Fibroblast of mammary gland (primary cell): ENCODE data around the gene PLA2G6.

Experiments used
- DNase-seq: peaks from one replicate; pipeline ENCODE4 v3.0.0-alpha.2; 2010; ENCODE audit warnings: low read depth
- H3K4me3 ChIP-seq: 2 replicates; pipeline ENCODE4 v1.5.1; 2011; ENCODE audit warnings: low read depth, mild to moderate bottlenecking, low read length, moderate library complexity; ENCODE audit not compliant: control insufficient read depth
- TF ChIP-seq, protein P1 (sequence below): conservative IDR thresholded peaks from 2 replicates; pipeline ENCODE4 v1.5.1; 2011; ENCODE audit warnings: low read depth, low read length, inconsistent platforms; ENCODE audit not compliant: control insufficient read depth, insufficient read depth

Gene PLA2G6

DNA sequence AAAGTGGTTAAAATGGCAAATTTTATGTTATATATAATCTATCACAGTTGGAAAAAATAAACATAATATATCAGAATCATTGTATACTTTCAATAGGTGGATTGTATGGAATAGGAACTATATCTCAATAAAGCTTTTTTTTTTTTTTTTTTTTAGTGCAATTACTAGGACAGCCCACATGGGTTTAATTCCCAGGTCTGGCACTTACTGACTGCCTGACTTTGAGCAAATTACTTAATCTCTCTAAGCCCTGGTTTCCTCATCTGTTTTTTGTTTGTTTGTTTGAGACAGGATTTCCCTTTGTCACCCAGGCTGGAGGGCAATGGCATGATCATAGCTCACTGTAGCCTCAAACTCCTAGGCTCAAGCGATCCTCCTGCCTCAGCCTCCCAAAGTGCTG lies 45.0 kb downstream of the PLA2G6 start:
- DNase-seq: peak; percentile 51
- no peak overlapping the region for H3K4me3 ChIP-seq
- TF ChIP-seq, protein P1, sequence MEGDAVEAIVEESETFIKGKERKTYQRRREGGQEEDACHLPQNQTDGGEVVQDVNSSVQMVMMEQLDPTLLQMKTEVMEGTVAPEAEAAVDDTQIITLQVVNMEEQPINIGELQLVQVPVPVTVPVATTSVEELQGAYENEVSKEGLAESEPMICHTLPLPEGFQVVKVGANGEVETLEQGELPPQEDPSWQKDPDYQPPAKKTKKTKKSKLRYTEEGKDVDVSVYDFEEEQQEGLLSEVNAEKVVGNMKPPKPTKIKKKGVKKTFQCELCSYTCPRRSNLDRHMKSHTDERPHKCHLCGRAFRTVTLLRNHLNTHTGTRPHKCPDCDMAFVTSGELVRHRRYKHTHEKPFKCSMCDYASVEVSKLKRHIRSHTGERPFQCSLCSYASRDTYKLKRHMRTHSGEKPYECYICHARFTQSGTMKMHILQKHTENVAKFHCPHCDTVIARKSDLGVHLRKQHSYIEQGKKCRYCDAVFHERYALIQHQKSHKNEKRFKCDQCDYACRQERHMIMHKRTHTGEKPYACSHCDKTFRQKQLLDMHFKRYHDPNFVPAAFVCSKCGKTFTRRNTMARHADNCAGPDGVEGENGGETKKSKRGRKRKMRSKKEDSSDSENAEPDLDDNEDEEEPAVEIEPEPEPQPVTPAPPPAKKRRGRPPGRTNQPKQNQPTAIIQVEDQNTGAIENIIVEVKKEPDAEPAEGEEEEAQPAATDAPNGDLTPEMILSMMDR: no peak

DNA sequence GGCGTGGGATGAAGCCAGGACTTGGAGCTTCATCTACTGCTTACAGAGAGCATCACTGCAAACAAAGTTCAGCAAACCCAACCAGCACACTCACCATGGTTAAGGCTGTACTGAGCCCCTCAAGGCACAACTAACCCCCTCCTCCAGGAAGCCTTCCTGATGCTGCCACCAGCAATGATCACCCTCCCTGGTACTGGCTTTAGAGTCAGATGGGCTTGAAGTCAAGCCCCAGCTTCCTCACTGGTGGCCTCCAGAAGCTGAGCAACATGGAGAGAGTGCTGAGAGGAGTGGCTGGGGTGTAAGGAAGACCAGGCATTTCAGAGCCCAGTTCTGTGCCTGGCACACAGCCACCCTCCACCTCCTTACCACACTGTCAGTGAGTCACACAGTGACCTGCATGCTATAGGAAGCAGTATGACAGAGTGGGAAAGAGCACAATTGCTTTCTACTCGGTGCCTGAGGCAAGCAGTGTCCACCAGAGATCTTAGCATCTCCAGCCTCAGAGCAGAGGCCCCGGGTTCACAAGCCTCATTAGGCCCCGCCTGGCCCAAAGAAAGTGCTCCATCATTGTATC lies 46.4 kb downstream of the PLA2G6 start:
- no peak overlapping the region for H3K4me3 ChIP-seq
- DNase-seq: peak; percentile 94
- TF ChIP-seq, protein P1: no peak

DNA sequence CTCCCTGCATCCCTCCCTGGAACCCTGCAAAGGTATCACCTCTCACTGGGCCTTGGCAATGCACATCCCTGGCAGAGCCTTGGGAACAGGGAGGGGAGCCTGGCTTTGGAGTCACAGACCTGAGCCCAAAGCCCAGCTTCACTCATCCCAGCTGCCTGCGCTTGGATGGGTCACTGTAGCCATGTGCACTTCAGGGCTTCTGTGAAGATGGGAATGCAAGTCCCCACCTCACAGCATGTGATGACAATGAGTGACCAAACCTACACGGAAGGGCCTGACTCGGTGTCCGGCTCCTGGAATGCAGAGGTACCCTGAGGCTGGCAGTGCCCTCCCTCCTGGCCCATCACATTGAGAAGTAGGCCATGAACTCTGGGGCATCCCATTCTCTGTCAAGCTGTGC lies 48.3 kb downstream of the PLA2G6 start:
- no peak overlapping the region for H3K4me3 ChIP-seq
- TF ChIP-seq, protein P1: no peak
- no peak for DNase-seq

DNA sequence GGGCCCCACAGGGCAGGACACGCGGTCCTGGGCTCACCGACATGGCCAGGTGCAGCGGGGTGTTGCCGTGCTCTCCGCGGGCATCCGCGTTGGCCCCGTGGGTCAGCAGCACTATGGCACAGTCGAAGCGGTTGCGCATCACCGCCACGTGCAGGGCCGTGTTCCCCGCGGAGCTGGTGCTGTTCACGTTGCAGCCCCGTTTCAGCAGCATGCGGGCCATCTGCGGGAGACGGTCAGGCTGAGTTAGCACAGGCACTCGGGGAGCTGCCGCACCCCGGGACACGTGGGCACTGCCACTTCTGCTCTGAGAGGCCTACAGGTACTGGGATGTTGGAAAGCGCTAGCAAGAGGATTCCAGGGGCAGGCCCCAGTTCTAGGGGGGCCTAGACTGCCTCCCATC lies 48.8 kb downstream of the PLA2G6 start:
- H3K4me3 ChIP-seq: no peak overlapping the region
- TF ChIP-seq, protein P1: no peak
- no peak for DNase-seq

DNA sequence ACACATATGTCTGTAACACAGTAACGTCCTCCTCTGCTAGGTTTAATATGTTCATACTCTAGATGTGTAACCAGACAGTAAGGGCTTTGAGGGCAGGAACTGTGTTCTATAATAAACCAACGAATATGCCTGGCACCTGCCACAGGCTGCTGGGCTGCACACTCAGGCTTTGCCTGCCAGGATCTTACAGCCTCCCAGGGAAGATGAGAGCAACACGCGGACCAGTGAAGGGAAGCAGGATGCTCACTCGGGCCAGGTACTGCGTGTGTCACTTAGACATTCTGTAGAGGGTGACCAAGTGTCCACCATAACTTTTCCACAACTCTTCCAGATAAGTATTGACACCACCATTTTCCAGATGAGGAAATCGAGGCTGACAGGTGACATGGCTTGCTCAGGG lies 49.5 kb downstream of the PLA2G6 start:
- no peak for DNase-seq
- TF ChIP-seq, protein P1: no peak
- H3K4me3 ChIP-seq: no peak overlapping the region

DNA sequence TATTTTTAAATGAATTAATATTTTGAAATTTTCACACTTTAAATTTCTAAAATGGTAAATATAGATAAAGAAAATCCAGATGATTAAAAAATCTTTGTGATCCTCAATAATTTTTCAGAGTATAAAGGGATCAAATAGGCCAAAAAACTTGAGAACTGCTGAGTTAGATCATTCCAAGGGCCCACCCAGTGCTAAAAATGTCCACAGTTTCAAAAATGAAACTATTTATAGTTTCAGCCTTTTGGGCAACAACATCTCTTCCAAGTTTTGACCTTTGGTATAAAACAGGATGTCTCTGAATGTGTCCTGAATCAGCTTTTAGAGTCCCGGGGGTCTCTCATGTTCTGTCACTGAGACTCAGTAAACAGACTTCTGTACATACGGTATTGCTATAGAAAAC lies 50.2 kb downstream of the PLA2G6 start:
- DNase-seq: no peak
- TF ChIP-seq, protein P1: no peak
- no peak overlapping the region for H3K4me3 ChIP-seq

DNA sequence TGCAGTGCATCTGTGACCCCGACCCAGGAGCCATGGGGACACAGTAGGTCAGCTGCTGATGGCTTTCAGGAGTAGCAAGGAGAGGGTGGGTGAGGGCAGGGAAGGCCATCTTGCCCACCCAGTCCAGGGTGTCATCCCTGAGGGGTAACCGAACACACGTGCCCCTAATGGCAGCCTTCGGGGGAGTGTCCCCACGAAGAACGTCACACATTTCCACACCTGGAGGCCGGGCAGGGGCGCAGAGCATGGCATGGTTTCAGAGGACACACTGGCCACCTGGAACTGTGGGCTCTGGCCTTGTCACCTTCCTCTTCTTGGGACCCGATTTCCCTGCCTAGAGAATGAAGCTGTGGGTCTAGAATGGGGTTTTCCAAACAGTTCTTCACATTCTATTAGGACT lies 51.8 kb downstream of the PLA2G6 start:
- no peak for DNase-seq
- no peak overlapping the region for H3K4me3 ChIP-seq
- TF ChIP-seq, protein P1: no peak
